Karpas-422 (cell line): Measurements from ENCODE around the gene SSNA1. TPM values are rescaled to one million over a fixed set of nuclear protein-coding genes. Genes with fewer than 3 reads are reported as not detected.

ENCODE experiments used
- DNase-seq: peaks from one replicate; pipeline ENCODE4 v3.0.0-alpha.2; 2015
- H2AFZ ChIP-seq: fragments of 200-600 bp; sonication (generic); 2 replicates; pipeline ENCODE4 v1.6.1; 2014; ENCODE audit warnings: antibody characterized with exemption, low read length, mixed read lengths
- H3K27ac ChIP-seq: fragments of 200-600 bp; sonication (generic); 2 replicates; pipeline ENCODE4 v1.5.1; 2014; ENCODE audit warnings: mild to moderate bottlenecking, low read length, moderate library complexity
- H3K27me3 ChIP-seq: fragments of 200-600 bp; sonication (generic); 2 replicates; pipeline ENCODE4 v1.6.1; 2014; ENCODE audit warnings: low read length, mixed read lengths
- H3K36me3 ChIP-seq: fragments of 200-600 bp; sonication (generic); 2 replicates; pipeline ENCODE4 v1.6.1; 2014; ENCODE audit warnings: low read length, mixed read lengths; ENCODE audit not compliant: insufficient read depth
- H3K4me1 ChIP-seq: fragments of 200-600 bp; sonication (generic); 2 replicates; pipeline ENCODE4 v1.6.1; 2014; ENCODE audit warnings: mild to moderate bottlenecking, low read length, mixed read lengths
- H3K4me2 ChIP-seq: fragments of 200-600 bp; sonication (generic); 2 replicates; pipeline ENCODE4 v1.6.1; 2014; ENCODE audit warnings: low read length, low read depth, mild to moderate bottlenecking; ENCODE audit not compliant: poor library complexity, severe bottlenecking
- H3K4me3 ChIP-seq: fragments of 200-600 bp; sonication (generic); 2 replicates; pipeline ENCODE4 v1.5.1; 2014; ENCODE audit warnings: mild to moderate bottlenecking, antibody characterized with exemption, low read length, mixed read lengths
- H3K79me2 ChIP-seq: fragments of 200-600 bp; sonication (generic); 2 replicates; pipeline ENCODE4 v1.6.1; 2014; ENCODE audit warnings: mild to moderate bottlenecking, low read length, mixed read lengths
- H3K9ac ChIP-seq: fragments of 200-600 bp; sonication (generic); 2 replicates; pipeline ENCODE4 v1.6.0; 2014; ENCODE audit warnings: low read length
- H3K9me2 ChIP-seq: fragments of 200-600 bp; sonication (generic), shearing (Covaris generic); replicated peaks from 2 replicates; pipeline ENCODE4 v1.6.0; 2014; ENCODE audit warnings: mild to moderate bottlenecking, low read length, moderate library complexity; ENCODE audit not compliant: insufficient read depth
- H3K9me3 ChIP-seq: fragments of 300-700, 200-600 bp; sonication (generic); 2 replicates; pipeline ENCODE4 v1.6.1; 2014; ENCODE audit warnings: low read length, mixed read lengths
- H4K20me1 ChIP-seq: fragments of 200-600 bp; sonication (generic); 2 replicates; pipeline ENCODE4 v1.6.1; 2014; ENCODE audit warnings: mild to moderate bottlenecking, antibody characterized with exemption, low read length, low read depth; ENCODE audit not compliant: insufficient read depth
- total RNA-seq: library from RNA; depleted of rRNA; stranded (reverse); fragments of >200 nt; shearing (Covaris generic); gene quantifications from 2 replicates; pipeline ENCODE4 v1.2.3, GENCODE V29; 2014; ENCODE audit warnings: low replicate concordance

The SSNA1 gene
- total RNA-seq, 1 experiment from 2014 or later: 48.9 TPM

DNA sequence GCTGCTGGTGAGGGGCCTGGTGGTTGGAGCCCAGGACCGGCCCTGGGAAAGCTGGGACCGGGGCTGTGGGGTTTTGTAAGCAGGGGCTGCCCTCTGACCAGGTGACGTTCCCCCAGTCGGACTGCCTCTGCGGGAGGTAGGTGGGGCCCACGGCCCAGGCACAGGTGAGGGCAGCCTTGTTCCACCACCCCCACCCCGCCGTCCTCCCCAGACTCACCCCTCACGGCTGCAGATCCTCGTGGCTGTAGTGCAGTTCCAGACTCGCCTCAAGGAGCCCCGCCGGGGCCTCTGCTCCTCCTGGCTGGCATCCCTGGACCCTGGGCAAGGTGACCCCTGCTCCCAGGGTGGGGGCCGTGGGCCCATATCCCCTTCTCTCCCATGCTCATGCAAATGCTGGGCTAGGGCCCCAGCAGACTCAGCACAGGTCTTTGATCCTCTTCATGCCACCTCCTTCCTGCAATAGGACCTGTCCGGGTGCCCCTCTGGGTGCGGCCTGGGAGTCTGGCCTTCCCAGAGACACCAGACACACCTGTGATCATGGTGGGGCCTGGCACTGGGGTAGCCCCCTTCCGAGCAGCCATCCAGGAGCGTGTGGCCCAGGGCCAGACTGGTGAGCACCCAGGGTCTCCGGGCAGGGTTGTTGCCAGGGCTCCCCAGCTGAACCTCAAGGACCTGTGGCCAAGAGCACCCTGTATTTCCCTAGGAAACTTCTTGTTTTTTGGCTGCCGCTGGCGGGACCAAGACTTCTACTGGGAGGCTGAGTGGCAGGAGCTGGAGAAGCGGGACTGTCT lies 26.9 kb downstream of the SSNA1 start:
- H3K9ac ChIP-seq: no peak overlapping the region
- DNase-seq: no peak
- no peaks in the 10 kb centered on the region for H3K79me2 ChIP-seq
- no peaks in the 10 kb centered on the region for H3K36me3 ChIP-seq
- H3K9me2 ChIP-seq: no peaks in the 10 kb centered on the region
- no peak overlapping the region for H3K4me3 ChIP-seq
- no peaks in the 10 kb centered on the region for H3K4me1 ChIP-seq
- no peaks in the 10 kb centered on the region for H4K20me1 ChIP-seq
- H3K27ac ChIP-seq: no peak overlapping the region
- H2AFZ ChIP-seq: no peak overlapping the region
- no peaks in the 10 kb centered on the region for H3K9me3 ChIP-seq
- H3K27me3 ChIP-seq: no peaks in the 10 kb centered on the region
- H3K4me2 ChIP-seq: no peak overlapping the region

GRCh38 chr9:137216188-137216965 lies 27.9 kb downstream of the SSNA1 start:
- Histone ChIP-seq H3K4me2 (no peak overlapping the region), H2AFZ (no peak overlapping the region), H3K9me3 (no peaks in the 10 kb centered on the region), H3K79me2 (no peaks in the 10 kb centered on the region), H3K9ac (no peak overlapping the region), H3K36me3 (no peaks in the 10 kb centered on the region), H3K4me1 (no peaks in the 10 kb centered on the region), H3K9me2 (no peaks in the 10 kb centered on the region), H3K27me3 (no peaks in the 10 kb centered on the region), H4K20me1 (no peaks in the 10 kb centered on the region), H3K4me3 (no peak overlapping the region), H3K27ac (no peak overlapping the region)
- no peak for DNase-seq

GRCh38 chr9:137217276-137218211 lies 29.1 kb downstream of the SSNA1 start:
- no peaks in the 10 kb centered on the region for H3K9me2 ChIP-seq
- DNase-seq: no peak
- no peak overlapping the region for H3K4me3 ChIP-seq
- H3K36me3 ChIP-seq: no peaks in the 10 kb centered on the region
- H3K9me3 ChIP-seq: no peaks in the 10 kb centered on the region
- H3K4me2 ChIP-seq: no peak overlapping the region
- H3K27ac ChIP-seq: no peak overlapping the region
- no peaks in the 10 kb centered on the region for H3K27me3 ChIP-seq
- H3K4me1 ChIP-seq: peaks cover 3% of the 10 kb centered on the region
- no peaks in the 10 kb centered on the region for H3K79me2 ChIP-seq
- H4K20me1 ChIP-seq: no peaks in the 10 kb centered on the region
- no peak overlapping the region for H2AFZ ChIP-seq
- no peak overlapping the region for H3K9ac ChIP-seq

- no peak for DNase-seq
- Histone ChIP-seq H3K4me3 (no peak overlapping the region), H3K4me2 (no peak overlapping the region), H4K20me1 (no peaks in the 10 kb centered on the region), H2AFZ (no peak overlapping the region), H3K79me2 (no peaks in the 10 kb centered on the region), H3K9me3 (no peaks in the 10 kb centered on the region), H3K36me3 (no peaks in the 10 kb centered on the region), H3K9ac (no peak overlapping the region), H3K9me2 (no peaks in the 10 kb centered on the region), H3K27ac (no peak overlapping the region), H3K4me1 (peaks cover 9% of the 10 kb centered on the region), H3K27me3 (no peaks in the 10 kb centered on the region)
Observed at GRCh38 chr9:137218212-137218753, 29.8 kb downstream of the SSNA1 start.

DNA sequence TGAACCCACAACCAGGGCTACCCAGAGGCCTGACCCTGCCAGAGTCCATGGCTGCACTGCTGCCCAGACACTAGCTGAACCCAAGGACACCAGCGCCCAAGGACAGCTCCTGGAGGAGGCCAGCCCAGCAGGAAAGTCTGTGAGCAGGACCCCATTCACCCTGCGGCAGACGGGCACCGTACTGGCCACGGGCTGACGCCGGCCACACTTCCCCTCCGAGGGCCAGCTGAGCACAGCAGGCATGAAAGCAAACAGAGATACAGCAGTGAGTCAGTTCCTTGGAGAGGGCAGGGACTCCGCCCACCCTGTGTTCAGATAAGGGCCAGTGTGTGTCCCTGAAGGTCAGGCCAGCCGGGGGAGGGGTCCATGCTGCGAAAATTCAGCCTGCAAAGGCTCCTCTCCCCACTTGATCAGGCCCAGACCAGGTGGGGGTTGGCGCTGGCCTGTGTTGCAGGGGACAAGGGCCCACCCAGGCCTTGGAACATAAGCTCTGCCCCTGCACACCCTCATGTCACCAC lies 30.3 kb downstream of the SSNA1 start:
- Histone ChIP-seq H3K4me3 (no peak overlapping the region), H2AFZ (no peak overlapping the region), H3K9me2 (no peaks in the 10 kb centered on the region), H3K36me3 (no peaks in the 10 kb centered on the region), H3K27ac (no peak overlapping the region), H3K79me2 (no peaks in the 10 kb centered on the region), H3K4me1 (peaks cover 10% of the 10 kb centered on the region), H4K20me1 (no peaks in the 10 kb centered on the region), H3K4me2 (no peak overlapping the region), H3K9ac (no peak overlapping the region), H3K9me3 (no peaks in the 10 kb centered on the region), H3K27me3 (no peaks in the 10 kb centered on the region)
- DNase-seq: no peak

- H3K9ac ChIP-seq: no peak overlapping the region
- H2AFZ ChIP-seq: no peak overlapping the region
- no peak overlapping the region for H3K27ac ChIP-seq
- H4K20me1 ChIP-seq: no peaks in the 10 kb centered on the region
- no peak for DNase-seq
- H3K4me1 ChIP-seq: peaks cover 18% of the 10 kb centered on the region
- H3K4me3 ChIP-seq: no peak overlapping the region
- H3K4me2 ChIP-seq: no peak overlapping the region
- H3K79me2 ChIP-seq: no peaks in the 10 kb centered on the region
- no peaks in the 10 kb centered on the region for H3K9me3 ChIP-seq
- H3K9me2 ChIP-seq: no peaks in the 10 kb centered on the region
- no peaks in the 10 kb centered on the region for H3K27me3 ChIP-seq
- H3K36me3 ChIP-seq: no peaks in the 10 kb centered on the region
Observed at GRCh38 chr9:137219757-137220316, 31.4 kb downstream of the SSNA1 start.

GRCh38 chr9:137220317-137221094 lies 32.0 kb downstream of the SSNA1 start:
- H3K27ac ChIP-seq: no peak overlapping the region

More at GRCh38 chr9:137220317-137221094, 32.0 kb downstream of the SSNA1 start:
- Histone ChIP-seq H2AFZ (no peak overlapping the region), H4K20me1 (no peaks in the 10 kb centered on the region), H3K79me2 (no peaks in the 10 kb centered on the region), H3K27me3 (no peaks in the 10 kb centered on the region), H3K4me1 (peaks cover 22% of the 10 kb centered on the region), H3K4me2 (no peak overlapping the region), H3K4me3 (no peak overlapping the region), H3K9me2 (no peaks in the 10 kb centered on the region), H3K9ac (no peak overlapping the region), H3K9me3 (no peaks in the 10 kb centered on the region), H3K36me3 (no peaks in the 10 kb centered on the region)
- DNase-seq: no peak
